Keratinocyte (primary cell): ENCODE measurements around the gene MASP2. TPM values are rescaled to one million over a fixed set of nuclear protein-coding genes. Genes with fewer than 3 reads are reported as not detected.
"Not testable (repeated sequence)": the region's sequence is repeated elsewhere in the genome, so short reads cannot be mapped to it uniquely, and the experiment has no call there.

Experiments
- DNase-seq: peaks from one replicate; pipeline ENCODE4 v3.0.0-alpha.2; 2011; ENCODE audit warnings: low read depth, missing footprints, low spot score
- FAIRE-seq: peaks from 2 replicates; lab custom pipeline; 2011; peaks lifted over from hg19 to GRCh38; lab: Jason Lieb, UNC
- H2AFZ ChIP-seq: 2 replicates; pipeline ENCODE4 v1.6.0; 2012; ENCODE audit warnings: low read length, control low read depth, inconsistent platforms; ENCODE audit not compliant: control insufficient read depth
- H3K27ac ChIP-seq: 2 replicates; pipeline ENCODE4 v1.5.1; 2011; ENCODE audit warnings: low read length; ENCODE audit not compliant: control insufficient read depth, insufficient read depth
- H3K27me3 ChIP-seq: 3 replicates; pipeline ENCODE4 v1.6.0; 2011; ENCODE audit warnings: low read length; ENCODE audit not compliant: control insufficient read depth, insufficient read depth; ENCODE audit errors: extremely low read depth
- H3K36me3 ChIP-seq, 2 experiments: 2 replicates in 1 of 2; 3 replicates in 1 of 2; pipeline ENCODE4 v1.5.1; 2011; ENCODE audit warnings: low read length in 2 of 2, mild to moderate bottlenecking in 1 of 2; ENCODE audit not compliant: control insufficient read depth in 2 of 2, insufficient read depth in 2 of 2; ENCODE audit errors: extremely low read depth in 1 of 2
- H3K4me1 ChIP-seq: 3 replicates; pipeline ENCODE4 v1.5.1; 2011; ENCODE audit warnings: low read length; ENCODE audit not compliant: control insufficient read depth, insufficient read depth; ENCODE audit errors: extremely low read depth
- H3K4me2 ChIP-seq: 3 replicates; pipeline ENCODE4 v1.6.0; 2011; ENCODE audit warnings: low read depth, low read length; ENCODE audit not compliant: control insufficient read depth, insufficient read depth; ENCODE audit errors: extremely low read depth
- H3K4me3 ChIP-seq, 3 experiments: fragments of 200-600 bp in 1 of 3; sonication (generic) in 1 of 3; 2 replicates in 2 of 3; 3 replicates in 1 of 3; pipeline ENCODE4 v1.5.1; 2011 to 2016; ENCODE audit warnings: low read length in 3 of 3, mild to moderate bottlenecking in 3 of 3, control low read depth in 2 of 3, inconsistent platforms in 1 of 3, low read depth in 1 of 3, mixed read lengths in 1 of 3, mixed run types in 1 of 3, moderate library complexity in 1 of 3; ENCODE audit not compliant: control insufficient read depth in 2 of 3, insufficient read depth in 2 of 3; ENCODE audit errors: extremely low read depth in 1 of 3
- H3K79me2 ChIP-seq: 2 replicates; pipeline ENCODE4 v1.6.0; 2012; ENCODE audit warnings: low read length; ENCODE audit not compliant: control insufficient read depth, insufficient read depth
- H3K9ac ChIP-seq: 3 replicates; pipeline ENCODE4 v1.6.0; 2011; ENCODE audit warnings: low read length; ENCODE audit not compliant: control insufficient read depth, insufficient read depth; ENCODE audit errors: extremely low read depth
- H3K9me1 ChIP-seq: 3 replicates; pipeline ENCODE4 v1.6.0; 2011; ENCODE audit warnings: low read length; ENCODE audit not compliant: control insufficient read depth, insufficient read depth; ENCODE audit errors: extremely low read depth
- H3K9me3 ChIP-seq: 2 replicates; pipeline ENCODE4 v1.5.1; 2012; ENCODE audit warnings: low read depth, low read length; ENCODE audit not compliant: control insufficient read depth
- H4K20me1 ChIP-seq: 3 replicates; pipeline ENCODE4 v1.6.0; 2011; ENCODE audit warnings: low read length; ENCODE audit not compliant: control insufficient read depth, insufficient read depth; ENCODE audit errors: extremely low read depth
- EZH2 ChIP-seq: IDR thresholded peaks from one replicate; pipeline ENCODE4 v1.6.1; 2012; ENCODE audit warnings: inconsistent platforms, mild to moderate bottlenecking, low read length, moderate library complexity
- dilution Hi-C: fragments of 300-500 bp; cut with MboI; formaldehyde crosslinking; loops from one replicate; pipeline ENCODE4 v1.7.0; 2020; ENCODE audit warnings: low sequenced_read_pairs; ENCODE audit not compliant: extremely low pct_ligation_motif_present
- polyA plus RNA-seq, 5 experiments: library from polyadenylated mRNA; depleted of rRNA in 3 of 5; stranded (reverse) in 3 of 5; stranded (forward) in 1 of 5; unstranded in 1 of 5; fragments of >200 nt; gene quantifications; 1 replicate in 1 of 5; 2 replicates in 3 of 5; 3 replicates in 1 of 5; pipeline versions ENCODE4 v1.2.1 to v1.2.3, GENCODE V29; 2011 to 2012; ENCODE audit warnings: missing spikeins in 2 of 5, low read depth in 1 of 5, low replicate concordance in 1 of 5
- TF ChIP-seq, protein P1 (sequence below), 3 experiments: IDR thresholded peaks in 1 of 3; conservative IDR thresholded peaks in 1 of 3; optimal IDR thresholded peaks in 1 of 3; 2 replicates in 2 of 3; 3 replicates in 1 of 3; pipeline versions ENCODE3 to v1.5.1; 2011; ENCODE audit warnings: low read length in 3 of 3, mild to moderate bottlenecking in 3 of 3, moderate library complexity in 2 of 3, control low read depth in 1 of 3, inconsistent platforms in 1 of 3; ENCODE audit not compliant: insufficient read depth in 2 of 3; ENCODE audit errors: extremely low read depth in 1 of 3

MASP2 gene
- polyA plus RNA-seq, 1 donor (not counting 4 experiments of a cell fraction or from before 2014, with no cell fraction given): 0.03 TPM

DNA sequence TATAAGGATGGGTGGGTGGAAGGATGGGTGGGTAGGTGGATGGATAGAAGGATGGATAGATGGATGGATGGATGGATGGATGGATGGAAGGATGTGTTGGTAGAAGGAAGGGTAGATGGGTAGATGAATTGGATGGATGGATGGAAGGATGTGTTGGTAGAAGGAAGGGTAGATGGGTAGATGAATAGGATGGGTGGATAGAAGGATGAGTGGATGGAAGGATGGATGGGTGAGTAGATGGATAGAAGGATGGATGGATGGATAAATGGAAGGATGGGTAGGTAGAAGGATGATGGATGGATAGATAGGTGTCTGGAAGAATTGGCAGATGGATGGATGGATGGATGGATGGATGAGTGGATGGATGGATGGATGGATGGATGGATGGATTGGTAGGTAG lies 6.0 kb downstream of the MASP2 start:
- no peak for TF ChIP-seq EZH2
- TF ChIP-seq, protein P1, sequence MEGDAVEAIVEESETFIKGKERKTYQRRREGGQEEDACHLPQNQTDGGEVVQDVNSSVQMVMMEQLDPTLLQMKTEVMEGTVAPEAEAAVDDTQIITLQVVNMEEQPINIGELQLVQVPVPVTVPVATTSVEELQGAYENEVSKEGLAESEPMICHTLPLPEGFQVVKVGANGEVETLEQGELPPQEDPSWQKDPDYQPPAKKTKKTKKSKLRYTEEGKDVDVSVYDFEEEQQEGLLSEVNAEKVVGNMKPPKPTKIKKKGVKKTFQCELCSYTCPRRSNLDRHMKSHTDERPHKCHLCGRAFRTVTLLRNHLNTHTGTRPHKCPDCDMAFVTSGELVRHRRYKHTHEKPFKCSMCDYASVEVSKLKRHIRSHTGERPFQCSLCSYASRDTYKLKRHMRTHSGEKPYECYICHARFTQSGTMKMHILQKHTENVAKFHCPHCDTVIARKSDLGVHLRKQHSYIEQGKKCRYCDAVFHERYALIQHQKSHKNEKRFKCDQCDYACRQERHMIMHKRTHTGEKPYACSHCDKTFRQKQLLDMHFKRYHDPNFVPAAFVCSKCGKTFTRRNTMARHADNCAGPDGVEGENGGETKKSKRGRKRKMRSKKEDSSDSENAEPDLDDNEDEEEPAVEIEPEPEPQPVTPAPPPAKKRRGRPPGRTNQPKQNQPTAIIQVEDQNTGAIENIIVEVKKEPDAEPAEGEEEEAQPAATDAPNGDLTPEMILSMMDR (optimal IDR thresholded peaks at IDR 0.05 in 1 of 3, IDR thresholded peaks at IDR 0.05 in 1 of 3, conservative IDR thresholded peaks at IDR 0.05 in 1 of 3; ENCODE audit: extremely low read depth in 1 of 3, insufficient read depth in 2 of 3, low read length in 3 of 3): no peak
- Histone ChIP-seq H3K9me1 (no peaks in the 10 kb centered on the region), H2AFZ (no peak overlapping the region)

GRCh38 chr1:11040105-11040429 lies 7.0 kb downstream of the MASP2 start:
- H3K4me2 ChIP-seq: not testable (repeated sequence)

More for the DNA sequence above, 6.0 kb downstream of the MASP2 start:
- no peak overlapping the region for H3K27ac ChIP-seq
- no peak overlapping the region for H3K4me3 ChIP-seq
- FAIRE-seq (no peak), DNase-seq (no peak)
- H3K4me2 ChIP-seq: no peak overlapping the region
- no peaks in the 10 kb centered on the region for H3K27me3 ChIP-seq
- H3K36me3 ChIP-seq: no peaks in the 10 kb centered on the region
- peaks cover 3% of the 10 kb centered on the region for H3K4me1 ChIP-seq
- no peaks in the 10 kb centered on the region for H3K9me3 ChIP-seq
- H3K79me2 ChIP-seq: no peaks in the 10 kb centered on the region
- no peak overlapping the region for H3K9ac ChIP-seq
- dilution Hi-C loops: no loop called here
- no peaks in the 10 kb centered on the region for H4K20me1 ChIP-seq

GRCh38 chr1:11039351-11040104 lies 7.5 kb downstream of the MASP2 start:
- TF ChIP-seq, protein P1 (optimal IDR thresholded peaks at IDR 0.05 in 1 of 3, IDR thresholded peaks at IDR 0.05 in 1 of 3, conservative IDR thresholded peaks at IDR 0.05 in 1 of 3; ENCODE audit: extremely low read depth in 1 of 3, insufficient read depth in 2 of 3, low read length in 3 of 3): no peak
- TF ChIP-seq EZH2: no peak

More at GRCh38 chr1:11040105-11040429, 7.0 kb downstream of the MASP2 start:
- FAIRE-seq, DNase-seq, H2AFZ ChIP-seq, H3K27me3 ChIP-seq, H4K20me1 ChIP-seq, H3K9me1 ChIP-seq, H3K9me3 ChIP-seq, H3K36me3 ChIP-seq, H3K4me3 ChIP-seq, dilution Hi-C loops, H3K4me1 ChIP-seq, H3K9ac ChIP-seq, H3K27ac ChIP-seq, H3K79me2 ChIP-seq: not testable (repeated sequence)

More at GRCh38 chr1:11039351-11040104, 7.5 kb downstream of the MASP2 start:
- no peaks in the 10 kb centered on the region for H4K20me1 ChIP-seq
- no peaks in the 10 kb centered on the region for H3K9me3 ChIP-seq
- no peak overlapping the region for H3K27ac ChIP-seq
- H3K27me3 ChIP-seq: no peaks in the 10 kb centered on the region
- H2AFZ ChIP-seq: no peak overlapping the region
- no peak for DNase-seq
- no peak overlapping the region for H3K9ac ChIP-seq
- H3K4me3 ChIP-seq: no peak overlapping the region
- no peak for FAIRE-seq
- H3K9me1 ChIP-seq: no peaks in the 10 kb centered on the region
- H3K36me3 ChIP-seq: no peaks in the 10 kb centered on the region
- dilution Hi-C loops: no loop called here
- no peaks in the 10 kb centered on the region for H3K79me2 ChIP-seq
- no peak overlapping the region for H3K4me2 ChIP-seq
- H3K4me1 ChIP-seq: peaks cover 3% of the 10 kb centered on the region
